Common myeloid progenitor, CD34-positive (primary cell): ENCODE measurements around the gene HHAT.

Source experiments
- CTCF ChIA-PET: fragments of 350-600 bp; sonication (Branson Sonifier 250); formaldehyde crosslinking; loops from one replicate; lab custom pipeline; 2021; ENCODE audit warnings: antibody characterized with exemption; lab: Charles Lee
- POLR2A ChIA-PET: fragments of 350-600 bp; sonication (Branson Sonifier 250); formaldehyde crosslinking; loops from one replicate; lab custom pipeline; 2021; ENCODE audit warnings: antibody characterized with exemption; lab: Charles Lee
- DNase-seq, 3 donors: peaks; one replicate each; pipeline versions ENCODE4 v3.0.0 to v3.0.0-alpha.2; 2013
- H3K27ac ChIP-seq, 2 experiments: 1 replicate in 1 of 2; 2 replicates in 1 of 2; pipeline ENCODE4 v1.7.0; 2013; ENCODE audit warnings: inconsistent platforms in 2 of 2, low read length in 2 of 2, mild to moderate bottlenecking in 2 of 2, low read depth in 1 of 2, moderate library complexity in 1 of 2; ENCODE audit not compliant: severe bottlenecking in 2 of 2, insufficient read depth in 1 of 2, poor library complexity in 1 of 2
- H3K27me3 ChIP-seq, 5 experiments: replicated peaks in 2 of 5; 1 replicate in 3 of 5; 2 replicates in 2 of 5; pipeline versions ENCODE4 v1.6.1 to v1.7.0; 2013; ENCODE audit warnings: low read length in 4 of 5, mild to moderate bottlenecking in 2 of 5, moderate library complexity in 2 of 5, inconsistent platforms in 1 of 5; ENCODE audit not compliant: insufficient read depth in 5 of 5, control insufficient read depth in 4 of 5
- H3K36me3 ChIP-seq, 4 experiments: 1 replicate in 2 of 4; 2 replicates in 2 of 4; pipeline versions ENCODE4 v1.6.1 to v1.7.0; 2013; ENCODE audit warnings: low read length in 3 of 4, control low read depth in 1 of 4, mild to moderate bottlenecking in 1 of 4; ENCODE audit not compliant: control insufficient read depth in 4 of 4, insufficient read depth in 4 of 4
- H3K4me1 ChIP-seq, 4 experiments: 1 replicate in 3 of 4; 2 replicates in 1 of 4; pipeline versions ENCODE4 v1.6.1 to v1.7.1; 2013; ENCODE audit warnings: low read length in 3 of 4, mild to moderate bottlenecking in 3 of 4, control low read depth in 1 of 4, inconsistent platforms in 1 of 4, moderate library complexity in 1 of 4; ENCODE audit not compliant: control insufficient read depth in 4 of 4, insufficient read depth in 4 of 4; ENCODE audit errors: control extremely low read depth in 1 of 4
- H3K4me3 ChIP-seq, 7 experiments: 1 replicate in 4 of 7; 2 replicates in 3 of 7; pipeline versions ENCODE4 v1.5.1 to v1.7.0; 2013; ENCODE audit warnings: mild to moderate bottlenecking in 7 of 7, low read length in 6 of 7, moderate library complexity in 6 of 7, inconsistent platforms in 2 of 7, low read depth in 2 of 7, control low read depth in 1 of 7; ENCODE audit not compliant: insufficient read depth in 4 of 7, control insufficient read depth in 1 of 7; ENCODE audit errors: extremely low read depth in 1 of 7
- H3K9me3 ChIP-seq, 5 experiments: 1 replicate in 4 of 5; 2 replicates in 1 of 5; pipeline versions ENCODE4 v1.6.1 to v1.7.1; 2013; ENCODE audit warnings: low read length in 4 of 5, mild to moderate bottlenecking in 2 of 5, inconsistent platforms in 1 of 5, low read depth in 1 of 5, moderate library complexity in 1 of 5; ENCODE audit not compliant: control insufficient read depth in 4 of 5, insufficient read depth in 2 of 5; ENCODE audit errors: control extremely low read depth in 1 of 5
- WGBS: methylation state at CpG from one replicate; pipeline ENCODE4 v1.1.5; 2013; ENCODE audit not compliant: insufficient coverage; 5-methylcytosine and 5-hydroxymethylcytosine counted together

Gene HHAT

DNA sequence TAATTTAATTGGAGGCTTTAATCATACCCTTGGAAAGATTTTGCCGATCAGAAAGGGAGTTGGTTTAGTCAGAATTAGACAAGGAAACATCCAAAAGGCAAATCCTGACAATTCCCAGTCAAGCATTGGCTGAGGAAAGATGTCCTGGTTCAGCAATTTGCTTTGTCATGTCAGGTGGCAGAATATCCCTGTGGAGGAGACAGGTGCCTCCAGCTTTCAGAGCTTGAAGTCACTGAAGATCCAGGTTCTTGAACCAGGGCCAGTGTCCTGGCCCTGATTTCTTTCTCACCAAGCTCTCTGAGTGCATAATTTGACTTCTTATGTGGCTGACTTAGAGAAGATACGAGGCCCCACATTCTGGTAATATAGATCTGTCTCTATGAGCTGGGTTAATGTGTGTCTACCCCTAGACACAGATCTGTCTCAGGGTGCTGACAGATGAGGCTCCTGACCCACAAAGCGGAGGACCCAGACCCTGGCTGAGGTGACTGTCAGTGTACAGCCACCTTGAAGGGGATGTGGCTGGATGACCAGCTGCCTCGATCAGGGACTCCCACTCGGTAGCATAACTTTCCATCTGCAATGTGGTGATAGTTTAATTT lies 118.9 kb downstream of the HHAT start:
- no peak overlapping the region for H3K27ac ChIP-seq
- 93% methylated on average over 3 of the region's 5 CpGs for WGBS
- CTCF ChIA-PET: interaction anchor here (0.7 to 7.7 kb wide), 17 partner anchors 9 to 1208 kb away, joined by 3 to 101 read pairs (median 5); partner anchors contain the start of gene KCNH1

GRCh38 chr1:210448297-210448892 lies 119.7 kb downstream of the HHAT start:
- ChIA-PET POLR2A (interaction anchor here (0.6 to 0.7 kb wide), 2 partner anchors 67 to 1463 kb away, joined by 3 read pairs; no protein-coding TSS in a partner anchor), CTCF (interaction anchor here (0.6 to 7.7 kb wide), 21 partner anchors 8 to 1208 kb away, joined by 3 to 101 read pairs (median 5); partner anchors contain the start of gene KCNH1)
- Histone ChIP-seq H3K9me3 (no peaks in the 10 kb centered on the region), H3K4me1 (no peaks in the 10 kb centered on the region), H3K27me3 (no peaks in the 10 kb centered on the region), H3K36me3 (no peaks in the 10 kb centered on the region), H3K27ac (no peak overlapping the region), H3K4me3 (no peak overlapping the region)
- peak; percentile 61 to 81 (median 70) for DNase-seq
- 86% methylated on average over 2 of the region's 4 CpGs for WGBS

More for the DNA sequence above, 118.9 kb downstream of the HHAT start:
- POLR2A ChIA-PET: interaction anchor here (0.6 kb wide), 1 partner anchor 66 kb away, joined by 3 read pairs; no protein-coding TSS in a partner anchor
- peak in 1 of 3 donors; percentile 10 for DNase-seq
- Histone ChIP-seq H3K27me3 (no peaks in the 10 kb centered on the region), H3K9me3 (no peaks in the 10 kb centered on the region), H3K4me1 (no peaks in the 10 kb centered on the region), H3K36me3 (no peaks in the 10 kb centered on the region), H3K4me3 (no peak overlapping the region)

GRCh38 chr1:210455840-210456603 lies 127.3 kb downstream of the HHAT start:
- no peak overlapping the region for H3K4me3 ChIP-seq
- no peak overlapping the region for H3K27ac ChIP-seq
- no peaks in the 10 kb centered on the region for H3K9me3 ChIP-seq
- 100% methylated on average over 4 of the region's 8 CpGs for WGBS
- H3K27me3 ChIP-seq: no peaks in the 10 kb centered on the region
- POLR2A ChIA-PET: no interaction called here
- CTCF ChIA-PET: interaction anchor here (3.1 to 4.3 kb wide), 2 partner anchors 8 to 677 kb away, joined by 11 to 29 read pairs; partner anchors contain the start of gene KCNH1
- H3K36me3 ChIP-seq: no peaks in the 10 kb centered on the region
- no peak for DNase-seq
- no peaks in the 10 kb centered on the region for H3K4me1 ChIP-seq

GRCh38 chr1:210456731-210457255 lies 128.1 kb downstream of the HHAT start:
- POLR2A ChIA-PET: no interaction called here
- no peaks in the 10 kb centered on the region for H3K4me1 ChIP-seq
- no peaks in the 10 kb centered on the region for H3K36me3 ChIP-seq
- DNase-seq: no peak
- H3K27ac ChIP-seq: no peak overlapping the region
- 98% methylated on average over 5 of the region's 6 CpGs for WGBS
- H3K27me3 ChIP-seq: no peaks in the 10 kb centered on the region
- no peak overlapping the region for H3K4me3 ChIP-seq
- CTCF ChIA-PET: interaction anchor here (3.1 to 4.3 kb wide), 2 partner anchors 9 to 677 kb away, joined by 11 to 29 read pairs; partner anchors contain the start of gene KCNH1
- H3K9me3 ChIP-seq: no peaks in the 10 kb centered on the region

DNA sequence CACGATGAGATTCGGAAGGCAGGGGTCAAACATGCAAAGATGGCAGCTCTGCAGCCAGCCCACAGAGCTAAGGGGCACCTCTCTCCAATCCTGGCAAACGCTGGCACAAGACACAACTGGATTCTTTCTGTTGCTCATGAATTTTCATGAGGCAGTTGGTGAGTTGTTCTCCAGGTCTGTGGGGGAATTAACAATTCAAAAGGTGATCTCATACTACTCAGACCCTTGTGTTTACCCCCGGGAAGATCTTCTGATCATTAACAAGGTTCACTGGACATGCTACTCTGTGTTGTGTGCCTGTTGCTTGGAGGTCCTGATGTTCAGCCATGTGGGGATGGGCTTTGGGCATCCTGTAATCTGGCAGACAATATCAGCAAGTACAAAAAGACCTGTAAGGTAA lies 128.9 kb downstream of the HHAT start:
- ChIA-PET CTCF (interaction anchor here (4.3 kb wide), 1 partner anchor 10 kb away, joined by 29 read pairs; no protein-coding TSS in a partner anchor), POLR2A (no interaction called here)
- H3K27me3 ChIP-seq: no peaks in the 10 kb centered on the region
- no peaks in the 10 kb centered on the region for H3K36me3 ChIP-seq
- H3K9me3 ChIP-seq: no peaks in the 10 kb centered on the region
- no peaks in the 10 kb centered on the region for H3K4me1 ChIP-seq
- WGBS: 98% methylated on average over 3 of the region's 4 CpGs
- no peak overlapping the region for H3K27ac ChIP-seq
- no peak for DNase-seq
- H3K4me3 ChIP-seq: no peak overlapping the region

DNA sequence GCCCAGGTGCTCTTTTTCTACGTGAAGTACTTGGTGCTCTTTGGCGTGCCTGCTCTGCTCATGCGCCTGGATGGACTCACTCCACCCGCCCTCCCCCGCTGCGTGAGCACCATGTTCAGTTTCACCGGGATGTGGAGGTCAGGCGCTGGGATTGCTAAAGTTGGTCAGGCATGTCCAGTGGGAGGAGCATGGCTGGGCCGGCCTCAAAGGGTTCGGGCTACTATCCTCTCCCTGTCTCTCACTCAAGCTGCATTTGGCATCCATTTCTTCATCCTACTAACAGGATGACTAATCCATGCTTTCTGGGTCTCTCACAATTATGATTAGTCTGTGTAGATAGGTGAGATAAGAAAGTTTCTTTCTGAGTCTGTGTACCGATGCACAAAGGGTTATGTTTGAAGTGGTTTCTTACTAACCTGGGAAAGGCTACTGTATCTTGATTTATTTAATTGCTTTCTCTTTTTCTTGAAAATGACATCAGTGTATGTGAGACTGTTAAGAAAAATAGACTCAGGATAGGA lies 135.9 kb downstream of the HHAT start:
- no peaks in the 10 kb centered on the region for H3K36me3 ChIP-seq
- 97% methylated on average over 8 of the region's 11 CpGs for WGBS
- ChIA-PET CTCF (no interaction called here), POLR2A (no interaction called here)
- no peak overlapping the region for H3K27ac ChIP-seq
- H3K27me3 ChIP-seq: no peaks in the 10 kb centered on the region
- no peaks in the 10 kb centered on the region for H3K9me3 ChIP-seq
- no peaks in the 10 kb centered on the region for H3K4me1 ChIP-seq
- no peak overlapping the region for H3K4me3 ChIP-seq
- no peak for DNase-seq
